Tibial nerve (tissue), 4 donors: ENCODE data around the gene SNRPE. TPM values are rescaled to one million over a fixed set of nuclear protein-coding genes. Genes with fewer than 3 reads are reported as not detected.

Experiments
- DNase-seq, 2 donors: peaks; one replicate each; pipeline ENCODE4 v3.0.0-alpha.2; 2019; ENCODE audit warnings: low spot score in 2 of 2
- H3K27ac ChIP-seq, 4 donors: fragments of 200-600 bp; sonication (generic) in 3 of 4; one replicate each; pipeline ENCODE4 v1.5.1; 2017 to 2019; ENCODE audit warnings: mild to moderate bottlenecking in 1 of 4
- H3K27me3 ChIP-seq, 2 donors: fragments of 200-600 bp; sonication (generic) in 1 of 2; one replicate each; pipeline versions ENCODE4 v1.5.1 to v1.6.0; 2017 to 2019
- H3K36me3 ChIP-seq, 3 donors: fragments of 200-600 bp; sonication (generic); one replicate each; pipeline ENCODE4 v1.5.1; 2018 to 2019
- H3K4me1 ChIP-seq, 4 donors: fragments of 200-600 bp; sonication (generic) in 3 of 4; one replicate each; pipeline ENCODE4 v1.5.1; 2017 to 2019
- H3K4me3 ChIP-seq, 4 donors: fragments of 200-600 bp; sonication (generic) in 3 of 4; one replicate each; pipeline ENCODE4 v1.5.1; 2017 to 2019; ENCODE audit warnings: mild to moderate bottlenecking in 1 of 4, moderate library complexity in 1 of 4
- H3K9me3 ChIP-seq, 4 donors: fragments of 200-600 bp; sonication (generic) in 3 of 4; one replicate each; pipeline ENCODE4 v1.5.1; 2017 to 2019
- EP300 ChIP-seq, 2 donors: sonication (generic); formaldehyde crosslinking; IDR thresholded peaks; one replicate each; pipeline ENCODE4 v1.6.1; 2017; ENCODE audit warnings: antibody characterized with exemption in 2 of 2, mild to moderate bottlenecking in 1 of 2
- POLR2A ChIP-seq, 2 donors: fragments of 450-650 bp; IDR thresholded peaks; one replicate each; pipeline ENCODE4 v1.6.1; 2017; ENCODE audit warnings: antibody characterized with exemption in 2 of 2, mild to moderate bottlenecking in 2 of 2, moderate library complexity in 2 of 2
- whole genome bisulfite sequencing, 2 donors: methylation state at CpG; one replicate each; pipeline ENCODE4 v1.1.5; 2018; 5-methylcytosine and 5-hydroxymethylcytosine counted together
- total RNA-seq, 4 donors: library from RNA; depleted of rRNA; stranded (reverse); fragments of >200 nt; gene quantifications; one replicate each; pipeline ENCODE4 v1.1.0, GENCODE V29; 2016
- TF ChIP-seq, protein P1 (sequence below), 5 experiments: fragments of 200-600 bp in 3 of 5; fragments of 450-650 bp in 2 of 5; sonication (generic) in 3 of 5; IDR thresholded peaks; one replicate each; pipeline ENCODE4 v1.5.1; 2016 to 2019; ENCODE audit warnings: antibody characterized with exemption in 5 of 5, mild to moderate bottlenecking in 3 of 5, moderate library complexity in 2 of 5

The SNRPE gene
- total RNA-seq, 4 donors from 2014 or later = 31.5 to 86.3 (median 41.8) TPM

DNA sequence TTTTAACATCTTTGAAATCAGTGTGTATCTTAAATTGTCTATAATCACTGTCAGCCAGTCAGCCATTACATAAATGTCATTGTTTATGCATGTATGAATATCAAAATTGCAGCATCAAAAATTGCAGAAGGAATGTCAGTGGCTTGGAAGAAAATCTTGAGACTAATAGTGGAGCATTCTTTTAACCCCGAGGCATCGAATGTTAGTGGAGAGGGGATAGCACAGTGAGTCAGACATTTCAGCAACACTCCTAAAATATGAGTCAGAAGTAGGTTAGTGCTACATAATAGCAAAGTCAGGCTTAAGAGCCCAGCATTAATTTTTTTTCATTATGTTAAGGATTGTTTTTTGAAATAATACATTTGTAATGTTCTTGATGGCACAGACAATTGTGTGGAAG lies 45.5 kb downstream of the SNRPE start:
- Histone ChIP-seq H3K4me1 (peaks cover 0 to 8% (median 0%) of the 10 kb centered on the region in 4 donors), H3K27me3 (no peaks in the 10 kb centered on the region), H3K27ac (no peak overlapping the region), H3K4me3 (no peak overlapping the region), H3K36me3 (no peaks in the 10 kb centered on the region), H3K9me3 (no peaks in the 10 kb centered on the region)
- no peak for TF ChIP-seq EP300 (IDR thresholded peaks at IDR 0.05)
- TF ChIP-seq, protein P1, sequence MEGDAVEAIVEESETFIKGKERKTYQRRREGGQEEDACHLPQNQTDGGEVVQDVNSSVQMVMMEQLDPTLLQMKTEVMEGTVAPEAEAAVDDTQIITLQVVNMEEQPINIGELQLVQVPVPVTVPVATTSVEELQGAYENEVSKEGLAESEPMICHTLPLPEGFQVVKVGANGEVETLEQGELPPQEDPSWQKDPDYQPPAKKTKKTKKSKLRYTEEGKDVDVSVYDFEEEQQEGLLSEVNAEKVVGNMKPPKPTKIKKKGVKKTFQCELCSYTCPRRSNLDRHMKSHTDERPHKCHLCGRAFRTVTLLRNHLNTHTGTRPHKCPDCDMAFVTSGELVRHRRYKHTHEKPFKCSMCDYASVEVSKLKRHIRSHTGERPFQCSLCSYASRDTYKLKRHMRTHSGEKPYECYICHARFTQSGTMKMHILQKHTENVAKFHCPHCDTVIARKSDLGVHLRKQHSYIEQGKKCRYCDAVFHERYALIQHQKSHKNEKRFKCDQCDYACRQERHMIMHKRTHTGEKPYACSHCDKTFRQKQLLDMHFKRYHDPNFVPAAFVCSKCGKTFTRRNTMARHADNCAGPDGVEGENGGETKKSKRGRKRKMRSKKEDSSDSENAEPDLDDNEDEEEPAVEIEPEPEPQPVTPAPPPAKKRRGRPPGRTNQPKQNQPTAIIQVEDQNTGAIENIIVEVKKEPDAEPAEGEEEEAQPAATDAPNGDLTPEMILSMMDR (IDR thresholded peaks at IDR 0.05) = no peak
- TF ChIP-seq POLR2A (IDR thresholded peaks at IDR 0.05) = no peak
- WGBS, 2 donors = 18 to 27% methylated on average over 2 of the region's 2 CpGs
- no peak for DNase-seq

GRCh38 chr1:203907901-203908300 lies 46.5 kb downstream of the SNRPE start:
- Histone ChIP-seq H3K4me1 (peaks cover 0 to 8% (median 0%) of the 10 kb centered on the region in 4 donors), H3K36me3 (no peaks in the 10 kb centered on the region), H3K27ac (no peak overlapping the region), H3K9me3 (no peaks in the 10 kb centered on the region), H3K27me3 (no peaks in the 10 kb centered on the region), H3K4me3 (no peak overlapping the region)
- DNase-seq = no peak
- WGBS, 2 donors = 83 to 88% methylated on average over 5 of the region's 5 CpGs
- no peak for TF ChIP-seq POLR2A (IDR thresholded peaks at IDR 0.05)
- TF ChIP-seq, protein P1 (IDR thresholded peaks at IDR 0.05) = no peak
- no peak for TF ChIP-seq EP300 (IDR thresholded peaks at IDR 0.05)

- H3K9me3 ChIP-seq = no peaks in the 10 kb centered on the region
- H3K27me3 ChIP-seq = no peaks in the 10 kb centered on the region
- H3K27ac ChIP-seq = no peak overlapping the region
- peaks cover 0 to 5% (median 0%) of the 10 kb centered on the region in 4 donors for H3K4me1 ChIP-seq
- no peak overlapping the region for H3K4me3 ChIP-seq
- H3K36me3 ChIP-seq = no peaks in the 10 kb centered on the region
- TF ChIP-seq POLR2A (IDR thresholded peaks at IDR 0.05) (no peak), EP300 (IDR thresholded peaks at IDR 0.05) (no peak)
- TF ChIP-seq, protein P1 (IDR thresholded peaks at IDR 0.05) = no peak
- 79 to 82% methylated on average over 5 of the region's 5 CpGs for WGBS, 2 donors
- DNase-seq = no peak
Measured at GRCh38 chr1:203911806-203912205, 50.4 kb downstream of the SNRPE start.

DNA sequence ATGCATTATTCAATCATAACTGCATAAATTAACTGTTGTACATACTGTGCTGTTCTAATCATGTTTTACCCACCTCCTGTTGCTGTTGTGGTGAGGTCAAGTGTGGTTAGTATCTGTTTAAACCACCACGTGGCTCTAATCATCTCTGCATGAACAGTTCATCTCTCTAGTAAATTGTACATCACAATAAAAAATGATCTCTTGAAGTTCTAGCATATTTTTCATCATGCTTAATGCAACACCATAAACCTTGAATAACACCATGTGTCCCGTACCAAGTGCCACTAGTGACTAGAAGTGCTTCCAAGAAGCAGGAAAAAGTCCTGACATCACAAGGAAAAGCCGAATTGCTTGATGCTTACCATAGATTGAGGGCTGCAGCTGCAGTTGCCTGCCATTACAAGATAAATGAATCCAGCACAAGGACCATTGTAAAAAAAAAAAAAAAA lies 51.7 kb downstream of the SNRPE start:
- Histone ChIP-seq H3K9me3 (no peaks in the 10 kb centered on the region), H3K27me3 (no peaks in the 10 kb centered on the region), H3K36me3 (no peaks in the 10 kb centered on the region), H3K4me1 (no peaks in the 10 kb centered on the region), H3K4me3 (no peak overlapping the region), H3K27ac (no peak overlapping the region)
- no peak for DNase-seq
- 62 to 63% methylated on average over 3 of the region's 3 CpGs for WGBS, 2 donors
- no peak for TF ChIP-seq EP300 (IDR thresholded peaks at IDR 0.05)

DNA sequence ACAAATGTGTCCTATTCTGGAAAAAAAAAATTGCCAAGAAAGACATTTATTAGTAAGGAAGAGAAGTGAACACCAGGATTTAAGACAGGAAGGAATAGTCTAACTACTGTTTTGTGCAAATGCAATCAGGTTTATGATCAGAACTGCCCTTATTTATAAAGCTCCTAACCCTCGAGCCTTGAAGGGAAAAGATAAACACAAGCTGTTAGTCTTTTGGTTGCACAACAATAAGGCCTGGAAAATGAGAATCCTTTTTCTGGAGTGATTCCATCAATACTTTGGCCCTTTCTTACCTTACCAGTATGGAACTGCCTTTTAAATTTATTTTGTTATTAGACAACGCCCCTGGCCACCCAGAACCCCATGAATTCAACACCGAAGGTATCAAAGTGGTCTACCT lies 52.9 kb downstream of the SNRPE start:
- Histone ChIP-seq H3K9me3 (no peaks in the 10 kb centered on the region), H3K27ac (no peak overlapping the region), H3K27me3 (no peaks in the 10 kb centered on the region), H3K4me1 (no peaks in the 10 kb centered on the region), H3K4me3 (no peak overlapping the region), H3K36me3 (no peaks in the 10 kb centered on the region)
- no peak for DNase-seq
- TF ChIP-seq POLR2A (IDR thresholded peaks at IDR 0.05) (no peak), EP300 (IDR thresholded peaks at IDR 0.05) (no peak)
- TF ChIP-seq, protein P1 (IDR thresholded peaks at IDR 0.05) = no peak
- WGBS, 2 donors = 77 to 84% methylated on average over 3 of the region's 3 CpGs

GRCh38 chr1:203915811-203916210 lies 54.4 kb downstream of the SNRPE start:
- 85 to 86% methylated on average over 3 of the region's 3 CpGs for WGBS, 2 donors
- no peaks in the 10 kb centered on the region for H3K36me3 ChIP-seq
- H3K27ac ChIP-seq = no peak overlapping the region
- H3K4me1 ChIP-seq = no peaks in the 10 kb centered on the region
- TF ChIP-seq POLR2A (IDR thresholded peaks at IDR 0.05) = no peak
- TF ChIP-seq, protein P1 (IDR thresholded peaks at IDR 0.05) = no peak
- no peak for TF ChIP-seq EP300 (IDR thresholded peaks at IDR 0.05)
- H3K27me3 ChIP-seq = no peaks in the 10 kb centered on the region
- no peak for DNase-seq
- no peaks in the 10 kb centered on the region for H3K9me3 ChIP-seq
- H3K4me3 ChIP-seq = no peak overlapping the region
